Immature natural killer cell (primary cell): ENCODE data around the gene FOCAD. TPM values are rescaled to one million over a fixed set of nuclear protein-coding genes. Genes with fewer than 3 reads are reported as not detected.
"Not testable (repeated sequence)": the region's sequence is repeated elsewhere in the genome, so short reads cannot be mapped to it uniquely, and the experiment has no call there.

Experiments
- DNase-seq, 3 donors: peaks; one replicate each; pipeline ENCODE4 v3.0.0; 2022; ENCODE audit warnings: mixed read lengths in 1 of 3
- H3K27ac Mint-ChIP-seq, 6 donors: one replicate each; pipeline ENCODE4 v1.8.0; 2020; ENCODE audit warnings: mixed read lengths in 6 of 6, mild to moderate bottlenecking in 5 of 6, inconsistent platforms in 4 of 6, moderate library complexity in 3 of 6
- H3K27me3 Mint-ChIP-seq, 3 donors: one replicate each; pipeline ENCODE4 v1.8.0; 2020 to 2021; ENCODE audit warnings: low read depth in 3 of 3, mild to moderate bottlenecking in 3 of 3, mixed read lengths in 3 of 3, moderate library complexity in 3 of 3, inconsistent platforms in 1 of 3
- H3K36me3 Mint-ChIP-seq, 3 donors: one replicate each; pipeline ENCODE4 v1.8.0; 2020; ENCODE audit warnings: mixed read lengths in 3 of 3, inconsistent platforms in 2 of 3, mild to moderate bottlenecking in 2 of 3
- H3K4me1 Mint-ChIP-seq, 2 donors: one replicate each; pipeline ENCODE4 v1.8.0; 2020; ENCODE audit warnings: inconsistent platforms in 2 of 2, mild to moderate bottlenecking in 2 of 2, mixed read lengths in 2 of 2, moderate library complexity in 1 of 2
- H3K4me3 Mint-ChIP-seq, 5 donors: one replicate each; pipeline ENCODE4 v1.8.0; 2020; ENCODE audit warnings: mild to moderate bottlenecking in 5 of 5, mixed read lengths in 5 of 5, inconsistent platforms in 3 of 5, moderate library complexity in 3 of 5
- H3K9me3 Mint-ChIP-seq, 6 donors: one replicate each; pipeline ENCODE4 v1.8.0; 2020; ENCODE audit warnings: mild to moderate bottlenecking in 6 of 6, mixed read lengths in 6 of 6, inconsistent platforms in 4 of 6, moderate library complexity in 3 of 6
- polyA plus RNA-seq, 3 donors: library from polyadenylated mRNA; unstranded; fragments of 300-500 nt; fragmentation: Illumina TruSeq; gene quantifications; one replicate each; pipeline ENCODE4 v1.2.3, GENCODE V29; 2021

Gene FOCAD
- polyA plus RNA-seq, 3 donors from 2014 or later: 9.1 to 18.5 (median 13.9) TPM

GRCh38 chr9:20925256-20926045, 241.4 kb downstream of the FOCAD start:
- H3K9me3 Mint-ChIP-seq: no peaks in the 10 kb centered on the region
- peaks cover 0 to 18% (median 5%) of the 10 kb centered on the region in 3 donors for H3K36me3 Mint-ChIP-seq
- no peaks in the 10 kb centered on the region for H3K27me3 Mint-ChIP-seq
- peaks cover 4 to 16% of the 10 kb centered on the region in 2 donors for H3K4me1 Mint-ChIP-seq
- peak overlapping the region in 1 of 6 donors; percentile 12 for H3K27ac Mint-ChIP-seq
- H3K4me3 Mint-ChIP-seq: no peak overlapping the region
- DNase-seq: no peak

GRCh38 chr9:20929276-20929675, 245.2 kb downstream of the FOCAD start:
- Mint-ChIP-seq H3K9me3 (no peaks in the 10 kb centered on the region), H3K4me1 (peaks cover 4 to 16% of the 10 kb centered on the region in 2 donors), H3K27ac (no peak overlapping the region), H3K27me3 (no peaks in the 10 kb centered on the region), H3K36me3 (peaks cover 11 to 40% (median 18%) of the 10 kb centered on the region in 3 donors), H3K4me3 (no peak overlapping the region)
- DNase-seq: no peak

- no peaks in the 10 kb centered on the region for H3K9me3 Mint-ChIP-seq
- no peaks in the 10 kb centered on the region for H3K27me3 Mint-ChIP-seq
- peaks cover 11 to 33% (median 15%) of the 10 kb centered on the region in 3 donors for H3K36me3 Mint-ChIP-seq
- DNase-seq: no peak
- H3K4me1 Mint-ChIP-seq: peaks cover 4 to 12% of the 10 kb centered on the region in 2 donors
- H3K27ac Mint-ChIP-seq: peak overlapping the region in 1 of 6 donors; percentile 36
- no peak overlapping the region for H3K4me3 Mint-ChIP-seq
Observed at GRCh38 chr9:20930836-20931235, 246.8 kb downstream of the FOCAD start.

- H3K4me1 Mint-ChIP-seq: peaks cover 3 to 7% of the 10 kb centered on the region in 2 donors
- no peak overlapping the region for H3K27ac Mint-ChIP-seq
Observed at GRCh38 chr9:20940447-20941173, 256.6 kb downstream of the FOCAD start.

GRCh38 chr9:20941174-20941690, 257.2 kb downstream of the FOCAD start:
- Mint-ChIP-seq H3K4me1 (peaks cover 3 to 7% of the 10 kb centered on the region in 2 donors), H3K4me3 (no peak overlapping the region), H3K36me3 (peaks cover 0 to 10% (median 5%) of the 10 kb centered on the region in 3 donors), H3K9me3 (no peaks in the 10 kb centered on the region), H3K27ac (no peak overlapping the region), H3K27me3 (peaks cover 0 to 4% (median 0%) of the 10 kb centered on the region in 3 donors)
- DNase-seq: peak; percentile 49 to 61 (median 55)

More at GRCh38 chr9:20940447-20941173, 256.6 kb downstream of the FOCAD start:
- H3K4me3 Mint-ChIP-seq: no peak overlapping the region
- DNase-seq: no peak
- H3K36me3 Mint-ChIP-seq: peaks cover 0 to 12% (median 7%) of the 10 kb centered on the region in 3 donors
- no peaks in the 10 kb centered on the region for H3K9me3 Mint-ChIP-seq
- H3K27me3 Mint-ChIP-seq: peaks cover 0 to 4% (median 0%) of the 10 kb centered on the region in 3 donors

GRCh38 chr9:20944507-20944906, 260.4 kb downstream of the FOCAD start:
- peaks cover 3 to 7% of the 10 kb centered on the region in 2 donors for H3K4me1 Mint-ChIP-seq
- H3K27me3 Mint-ChIP-seq: peaks cover 0 to 4% (median 0%) of the 10 kb centered on the region in 3 donors
- no peak overlapping the region for H3K4me3 Mint-ChIP-seq
- H3K36me3 Mint-ChIP-seq: peaks cover 6 to 23% (median 14%) of the 10 kb centered on the region in 3 donors
- H3K9me3 Mint-ChIP-seq: no peaks in the 10 kb centered on the region
- no peak overlapping the region for H3K27ac Mint-ChIP-seq
- DNase-seq: no peak

- Mint-ChIP-seq H3K4me3 (no peak overlapping the region), H3K9me3 (no peaks in the 10 kb centered on the region), H3K36me3 (peaks cover 6 to 23% (median 14%) of the 10 kb centered on the region in 3 donors), H3K27me3 (peaks cover 0 to 4% (median 0%) of the 10 kb centered on the region in 3 donors), H3K27ac (no peak overlapping the region), H3K4me1 (peaks cover 3 to 7% of the 10 kb centered on the region in 2 donors)
- DNase-seq: no peak
Observed at GRCh38 chr9:20945269-20945668, 261.2 kb downstream of the FOCAD start.

- no peak for DNase-seq
- H3K27ac Mint-ChIP-seq: no peak overlapping the region
- peaks cover 0 to 4% (median 0%) of the 10 kb centered on the region in 3 donors for H3K27me3 Mint-ChIP-seq
- H3K4me3 Mint-ChIP-seq: no peak overlapping the region
- H3K9me3 Mint-ChIP-seq: no peaks in the 10 kb centered on the region
- H3K36me3 Mint-ChIP-seq: peaks cover 6 to 23% (median 14%) of the 10 kb centered on the region in 3 donors
- peaks cover 3 to 5% of the 10 kb centered on the region in 2 donors for H3K4me1 Mint-ChIP-seq
Observed at GRCh38 chr9:20945856-20946255, 261.8 kb downstream of the FOCAD start.

- Mint-ChIP-seq H3K27ac (no peak overlapping the region), H3K27me3 (peaks cover 0 to 1% (median 0%) of the 10 kb centered on the region in 3 donors), H3K4me1 (no peaks in the 10 kb centered on the region), H3K9me3 (no peaks in the 10 kb centered on the region), H3K4me3 (no peak overlapping the region), H3K36me3 (peaks cover 19 to 44% (median 30%) of the 10 kb centered on the region in 3 donors)
- no peak for DNase-seq
Observed at GRCh38 chr9:20948703-20949102, 264.6 kb downstream of the FOCAD start.

GRCh38 chr9:20950707-20951106, 266.6 kb downstream of the FOCAD start:
- Mint-ChIP-seq H3K27me3 (peaks cover 0 to 1% (median 0%) of the 10 kb centered on the region in 3 donors), H3K36me3 (peaks cover 19 to 44% (median 30%) of the 10 kb centered on the region in 3 donors), H3K4me3 (no peak overlapping the region), H3K4me1 (no peaks in the 10 kb centered on the region), H3K9me3 (no peaks in the 10 kb centered on the region), H3K27ac (no peak overlapping the region)
- no peak for DNase-seq

GRCh38 chr9:20962536-20963225, 278.6 kb downstream of the FOCAD start:
- no peaks in the 10 kb centered on the region for H3K4me1 Mint-ChIP-seq
- DNase-seq: no peak
- no peak overlapping the region for H3K27ac Mint-ChIP-seq
- no peaks in the 10 kb centered on the region for H3K9me3 Mint-ChIP-seq
- peaks cover 15 to 38% (median 30%) of the 10 kb centered on the region in 3 donors for H3K36me3 Mint-ChIP-seq
- no peak overlapping the region for H3K4me3 Mint-ChIP-seq
- no peaks in the 10 kb centered on the region for H3K27me3 Mint-ChIP-seq

GRCh38 chr9:20972684-20973083, 288.6 kb downstream of the FOCAD start:
- Mint-ChIP-seq H3K36me3 (peaks cover 19 to 26% (median 25%) of the 10 kb centered on the region in 3 donors), H3K9me3 (peaks cover 0 to 3% (median 0%) of the 10 kb centered on the region in 6 donors), H3K27me3 (peaks cover 0 to 2% (median 0%) of the 10 kb centered on the region in 3 donors), H3K27ac (no peak overlapping the region), H3K4me1 (no peaks in the 10 kb centered on the region), H3K4me3 (no peak overlapping the region)
- no peak for DNase-seq

- DNase-seq, H3K4me1 Mint-ChIP-seq, H3K4me3 Mint-ChIP-seq, H3K9me3 Mint-ChIP-seq, H3K27ac Mint-ChIP-seq, H3K27me3 Mint-ChIP-seq: not testable (repeated sequence)
- H3K36me3 Mint-ChIP-seq: peaks cover 23 to 30% (median 30%) of the 10 kb centered on the region in 3 donors
Observed at GRCh38 chr9:20973246-20973947, 289.3 kb downstream of the FOCAD start.
